ENCODE measurements around the gene SASH1. TPM values are rescaled to one million over a fixed set of nuclear protein-coding genes. Genes with fewer than 3 reads are reported as not detected.

SASH1 gene
- total RNA-seq, 2 donors from 2014 or later, result 4.6 to 12.4 TPM

- no peaks in the 10 kb centered on the region for H3K36me3 Mint-ChIP-seq (ENCODE audit: low read depth)
- H3K4me3 Mint-ChIP-seq, result no peak overlapping the region
- H3K4me1 Mint-ChIP-seq, result peaks cover 17% of the 10 kb centered on the region
- H3K4me1 ChIP-seq (ENCODE audit: control insufficient read depth, insufficient read depth, low read length), result peaks cover 3% of the 10 kb centered on the region
- H3K27me3 ChIP-seq (ENCODE audit: control insufficient read depth, insufficient read depth, low read length, poor library complexity, severe bottlenecking), result no peaks in the 10 kb centered on the region
- no peak overlapping the region for H3K9ac ChIP-seq (ENCODE audit: extremely low read depth, low read length, poor library complexity, severe bottlenecking)
- no peaks in the 10 kb centered on the region for H3K36me3 ChIP-seq (ENCODE audit: control insufficient read depth, insufficient read depth, low read length)
- DNase-seq, result no peak
- H3K4me3 ChIP-seq (ENCODE audit: low read length), result no peak overlapping the region
- no peaks in the 10 kb centered on the region for H3K9me3 ChIP-seq (ENCODE audit: control insufficient read depth, low read length)
- 86 to 100% methylated on average over 1 to 2 of the region's 2 CpGs for WGBS, 2 experiments (ENCODE audit: insufficient coverage in 1 of 2, insufficient read length in 1 of 2)
- H3K9me3 Mint-ChIP-seq, result no peaks in the 10 kb centered on the region
- TF ChIP-seq CTCF (conservative IDR thresholded peaks at IDR 0.05), result no peak
- no peak overlapping the region for H3K27ac Mint-ChIP-seq
- H3K27me3 Mint-ChIP-seq (ENCODE audit: insufficient read depth), result no peaks in the 10 kb centered on the region
- no peak overlapping the region for H3K27ac ChIP-seq (ENCODE audit: low read depth, low read length)
Observed at GRCh38 chr6:148463671-148464070, 121.0 kb downstream of the SASH1 start.

GRCh38 chr6:148464319-148465010 is 121.8 kb downstream of the SASH1 start:
- Histone ChIP-seq H3K27me3 (ENCODE audit: control insufficient read depth, insufficient read depth, low read length, poor library complexity, severe bottlenecking) (no peaks in the 10 kb centered on the region), H3K36me3 (ENCODE audit: control insufficient read depth, insufficient read depth, low read length) (no peaks in the 10 kb centered on the region), H3K4me3 (ENCODE audit: low read length) (no peak overlapping the region), H3K27ac (ENCODE audit: low read depth, low read length) (no peak overlapping the region), H3K9me3 (ENCODE audit: control insufficient read depth, low read length) (no peaks in the 10 kb centered on the region), H3K9ac (ENCODE audit: extremely low read depth, low read length, poor library complexity, severe bottlenecking) (no peak overlapping the region), H3K4me1 (ENCODE audit: control insufficient read depth, insufficient read depth, low read length) (peaks cover 3% of the 10 kb centered on the region)
- Mint-ChIP-seq H3K36me3 (ENCODE audit: low read depth) (no peaks in the 10 kb centered on the region), H3K9me3 (no peaks in the 10 kb centered on the region), H3K27ac (no peak overlapping the region), H3K4me3 (no peak overlapping the region), H3K4me1 (peaks cover 17% of the 10 kb centered on the region), H3K27me3 (ENCODE audit: insufficient read depth) (no peaks in the 10 kb centered on the region)
- peak; percentile 90 for DNase-seq
- peak; percentile 97 for TF ChIP-seq CTCF (conservative IDR thresholded peaks at IDR 0.05)
- WGBS, 2 experiments (ENCODE audit: insufficient coverage in 1 of 2, insufficient read length in 1 of 2), result 40 to 53% methylated on average over 1 to 5 of the region's 5 CpGs

GRCh38 chr6:148465011-148465335 is 122.3 kb downstream of the SASH1 start:
- Mint-ChIP-seq H3K4me1 (peaks cover 13% of the 10 kb centered on the region), H3K27ac (no peak overlapping the region), H3K9me3 (no peaks in the 10 kb centered on the region), H3K27me3 (ENCODE audit: insufficient read depth) (no peaks in the 10 kb centered on the region), H3K4me3 (no peak overlapping the region), H3K36me3 (ENCODE audit: low read depth) (no peaks in the 10 kb centered on the region)
- Histone ChIP-seq H3K9ac (ENCODE audit: extremely low read depth, low read length, poor library complexity, severe bottlenecking) (no peak overlapping the region), H3K4me1 (ENCODE audit: control insufficient read depth, insufficient read depth, low read length) (peaks cover under 1% of the 10 kb centered on the region), H3K36me3 (ENCODE audit: control insufficient read depth, insufficient read depth, low read length) (no peaks in the 10 kb centered on the region), H3K9me3 (ENCODE audit: control insufficient read depth, low read length) (no peaks in the 10 kb centered on the region), H3K4me3 (ENCODE audit: low read length) (no peak overlapping the region), H3K27ac (ENCODE audit: low read depth, low read length) (no peak overlapping the region), H3K27me3 (ENCODE audit: control insufficient read depth, insufficient read depth, low read length, poor library complexity, severe bottlenecking) (no peaks in the 10 kb centered on the region)
- TF ChIP-seq CTCF (conservative IDR thresholded peaks at IDR 0.05), result no peak
- no peak for DNase-seq
- WGBS, 2 experiments (ENCODE audit: insufficient coverage in 1 of 2, insufficient read length in 1 of 2), result 78 to 85% methylated on average over 4 to 5 of the region's 5 CpGs
